HCT116 (cell line): Measurements from ENCODE around the gene MCOLN3. TPM values are rescaled to one million over a fixed set of nuclear protein-coding genes. Genes with fewer than 3 reads are reported as not detected.
A peak's percentile ranks its signal among the peaks of the same experiment; 100 is the strongest.

ENCODE experiments used
- ATAC-seq: fragments of 200-7000 bp; cut with Tn5 transposase; 2 replicates; pipeline ENCODE4 v1.9.1; 2020; ENCODE audit warnings: mild to moderate bottlenecking, moderate library complexity
- BruUV-seq: library from RNA; stranded (reverse); fragments of 400-500 nt; replicated peaks from 2 replicates; lab custom pipeline; 2021; lab: Mats Ljungman, UMichigan
- CTCF ChIA-PET: fragments of 300-600 bp; sonication (Branson Sonifier 250); formaldehyde crosslinking; loops from one replicate; lab custom pipeline; 2021; ENCODE audit warnings: antibody characterized with exemption; lab: Charles Lee
- POLR2A ChIA-PET: fragments of 300-600, 350-600 bp; sonication (Branson Sonifier 250); formaldehyde crosslinking; loops from one replicate; lab custom pipeline; 2021; ENCODE audit warnings: antibody characterized with exemption; lab: Charles Lee
- RAD21 ChIA-PET, 2 experiments: fragments of 300-600 bp; sonication (Branson Sonifier 250); formaldehyde crosslinking; loops; one replicate each; lab custom pipeline; 2023; ENCODE audit warnings: low total read pairs in 2 of 2; ENCODE audit not compliant: uncharacterized antibody in 2 of 2, unreplicated experiment in 2 of 2, low non-redundant PET in 1 of 2; lab: Charles Lee
- DNase-seq: peaks from one replicate; pipeline ENCODE4 v3.0.0-alpha.2; 2010; ENCODE audit warnings: low read depth, low spot score
- H2AFZ ChIP-seq: fragments of 200-600 bp; shearing (Covaris generic), sonication (generic); 2 replicates; pipeline ENCODE4 v1.6.1; 2017; ENCODE audit warnings: low read depth, mixed run types, mixed read lengths, antibody characterized with exemption, low read length; ENCODE audit not compliant: poor library complexity, severe bottlenecking
- H3K27ac ChIP-seq: 2 replicates; pipeline ENCODE4 v1.5.1; 2012; ENCODE audit warnings: low read depth, low read length
- H3K27me3 ChIP-seq: fragments of 200-600 bp; sonication (generic); 2 replicates; pipeline ENCODE4 v1.6.1; 2016; ENCODE audit warnings: mixed run types, low read length, mixed read lengths; ENCODE audit not compliant: insufficient read depth
- H3K36me3 ChIP-seq, 2 experiments: fragments of 200-500 bp in 1 of 2; fragments of 200-600 bp in 1 of 2; sonication (Bioruptor generic) in 1 of 2; sonication (generic) in 1 of 2; 2 replicates each; pipeline versions ENCODE4 v1.5.1 to v1.6.1; 2014 to 2016; ENCODE audit warnings: low read length in 2 of 2, inconsistent platforms in 1 of 2, mixed read lengths in 1 of 2, mixed run types in 1 of 2; ENCODE audit not compliant: insufficient read depth in 2 of 2, control insufficient read depth in 1 of 2
- H3K4me1 ChIP-seq, 2 experiments: fragments of 200-600 bp in 1 of 2; sonication (generic) in 1 of 2; 2 replicates each; pipeline versions ENCODE4 v1.5.1 to v1.6.1; 2012 to 2017; ENCODE audit warnings: low read length in 2 of 2, inconsistent platforms in 1 of 2, mild to moderate bottlenecking in 1 of 2, mixed read lengths in 1 of 2, mixed run types in 1 of 2, moderate library complexity in 1 of 2; ENCODE audit not compliant: insufficient read depth in 2 of 2, control insufficient read depth in 1 of 2
- H3K4me2 ChIP-seq: fragments of 200-600 bp; sonication (generic); 2 replicates; pipeline ENCODE4 v1.6.1; 2017; ENCODE audit warnings: mixed run types, low read length, mixed read lengths
- H3K4me3 ChIP-seq, 2 experiments: fragments of 200-600 bp in 1 of 2; sonication (generic) in 1 of 2; replicated peaks in 1 of 2; 2 replicates each; pipeline ENCODE4 v1.5.1; 2011 to 2016; ENCODE audit warnings: low read length in 2 of 2, control low read depth in 1 of 2, low read depth in 1 of 2, mild to moderate bottlenecking in 1 of 2, mixed read lengths in 1 of 2, mixed run types in 1 of 2
- H3K79me2 ChIP-seq: fragments of 200-600 bp; sonication (generic); 2 replicates; pipeline ENCODE4 v1.6.1; 2017; ENCODE audit warnings: mild to moderate bottlenecking, mixed run types, low read length, moderate library complexity, mixed read lengths; ENCODE audit not compliant: insufficient read depth
- H3K9ac ChIP-seq: fragments of 200-600 bp; sonication (generic); 2 replicates; pipeline ENCODE4 v1.6.1; 2016; ENCODE audit warnings: low read length, mixed read lengths
- H3K9me2 ChIP-seq: fragments of 200-600 bp; sonication (generic), shearing (Covaris generic); 2 replicates; pipeline ENCODE4 v1.6.1; 2017; ENCODE audit warnings: mixed run types, mild to moderate bottlenecking, moderate library complexity; ENCODE audit not compliant: insufficient read depth
- H3K9me3 ChIP-seq, 2 experiments: fragments of 200-500 bp in 1 of 2; fragments of 200-600 bp in 1 of 2; sonication (Bioruptor generic) in 1 of 2; sonication (generic) in 1 of 2; 2 replicates each; pipeline ENCODE4 v1.6.1; 2014 to 2017; ENCODE audit warnings: low read length in 2 of 2, mixed read lengths in 2 of 2, inconsistent platforms in 1 of 2, low read depth in 1 of 2, mild to moderate bottlenecking in 1 of 2, mixed run types in 1 of 2, moderate library complexity in 1 of 2; ENCODE audit not compliant: control insufficient read depth in 1 of 2, insufficient read depth in 1 of 2
- H4K20me1 ChIP-seq: fragments of 200-600 bp; sonication (generic), shearing (Covaris generic); 2 replicates; pipeline ENCODE4 v1.6.1; 2017; ENCODE audit warnings: mixed run types, mild to moderate bottlenecking, moderate library complexity; ENCODE audit not compliant: insufficient read depth
- CTCF ChIP-seq, 3 experiments: fragments of 200-600 bp in 1 of 3; sonication (generic) in 1 of 3; IDR thresholded peaks in 2 of 3; conservative IDR thresholded peaks in 1 of 3; 2 replicates each; pipeline ENCODE4 v1.5.1; 2012 to 2017; ENCODE audit warnings: low read depth in 2 of 3, low read length in 2 of 3, antibody characterized with exemption in 1 of 3, borderline replicate concordance in 1 of 3, control low read depth in 1 of 3, mild to moderate bottlenecking in 1 of 3, mixed read lengths in 1 of 3, mixed run types in 1 of 3, moderate library complexity in 1 of 3; ENCODE audit not compliant: insufficient read depth in 1 of 3
- JUND ChIP-seq: IDR thresholded peaks from 2 replicates; pipeline ENCODE4 v1.6.1; 2012
- RAD21 ChIP-seq: IDR thresholded peaks from 2 replicates; pipeline ENCODE4 v1.6.1; 2012; ENCODE audit warnings: low read depth, mild to moderate bottlenecking
- YY1 ChIP-seq: IDR thresholded peaks from 2 replicates; pipeline ENCODE4 v1.6.1; 2011; ENCODE audit warnings: low read length, low read depth, moderate library complexity, mild to moderate bottlenecking; ENCODE audit not compliant: insufficient replicate concordance; ENCODE audit errors: extremely low read depth
- intact Hi-C: fragments of 100-400 bp; cut with micrococcal nuclease; formaldehyde crosslinking; loops from 2 replicates; pipeline ENCODE4 v1.10.0; 2022
- total RNA-seq: library from RNA; stranded (reverse); gene quantifications from one replicate; pipeline ENCODE4 v1.2.1, GENCODE V29; 2021; ENCODE audit not compliant: unreplicated experiment

MCOLN3 gene
- total RNA-seq, 1 experiment from 2014 or later = 10.7 TPM

GRCh38 chr1:85027242-85027983 is 20.9 kb downstream of the MCOLN3 start:
- ChIA-PET POLR2A (interaction anchor here (1.0 kb wide), 1 partner anchor 83 kb away, joined by 3 read pairs; no protein-coding TSS in a partner anchor), RAD21 (interaction anchor here (0.6 to 1.0 kb wide), 3 partner anchors 83 to 214 kb away, joined by 3 to 5 read pairs (median 3); no protein-coding TSS in a partner anchor)
- ATAC-seq = no peak

More at GRCh38 chr1:85027242-85027983, 20.9 kb downstream of the MCOLN3 start:
- no peaks in the 10 kb centered on the region for H3K4me1 ChIP-seq
- CTCF ChIA-PET = interaction anchor here (1.5 to 1.9 kb wide), 2 partner anchors 83 to 227 kb away, joined by 5 to 29 read pairs; no protein-coding TSS in a partner anchor
- no peak overlapping the region for H3K4me2 ChIP-seq
- H3K27ac ChIP-seq = no peak overlapping the region
- no peaks in the 10 kb centered on the region for H3K27me3 ChIP-seq
- H3K36me3 ChIP-seq = no peaks in the 10 kb centered on the region
- H3K9me3 ChIP-seq = no peaks in the 10 kb centered on the region
- H3K4me3 ChIP-seq = no peak overlapping the region
- intact Hi-C loops = loop anchor here (1.0 kb wide), 1 partner anchor 83 kb away; no protein-coding TSS in a partner anchor
- no TSS peak for BruUV-seq
- TF ChIP-seq YY1 (no peak), CTCF (IDR thresholded peaks at IDR 0.05 in 2 of 3, conservative IDR thresholded peaks at IDR 0.05 in 1 of 3; ENCODE audit: borderline replicate concordance in 1 of 3, insufficient read depth in 1 of 3, low read depth in 2 of 3, low read length in 2 of 3) (peak in 1 of 3 experiments; percentile 15; a peak in 1 of 6 replicates), JUND (no peak), RAD21 (peak; percentile 36)
- no peaks in the 10 kb centered on the region for H4K20me1 ChIP-seq
- no peak overlapping the region for H2AFZ ChIP-seq
- DNase-seq = no peak
- no peak overlapping the region for H3K9ac ChIP-seq
- H3K79me2 ChIP-seq = no peaks in the 10 kb centered on the region
- H3K9me2 ChIP-seq = no peaks in the 10 kb centered on the region
